Suprapubic skin (tissue), 4 donors: ENCODE data around the gene OR51F1.

ENCODE experiments used
- CTCF ChIP-seq, 2 donors: fragments of 200-600 bp in 1 of 2; fragments of 450-650 bp in 1 of 2; sonication (generic) in 1 of 2; IDR thresholded peaks; one replicate each; pipeline ENCODE4 v1.5.1; 2016 to 2019; ENCODE audit warnings: antibody characterized with exemption in 2 of 2, mild to moderate bottlenecking in 1 of 2, moderate library complexity in 1 of 2
- POLR2A ChIP-seq, 2 donors: fragments of 450-650 bp; IDR thresholded peaks; one replicate each; pipeline ENCODE4 v1.6.1; 2017; ENCODE audit warnings: antibody characterized with exemption in 2 of 2, mild to moderate bottlenecking in 2 of 2, moderate library complexity in 2 of 2
- POLR2AphosphoS5 ChIP-seq, 3 donors: sonication (generic); formaldehyde crosslinking; IDR thresholded peaks; one replicate each; pipeline ENCODE4 v1.6.1; 2017; ENCODE audit warnings: antibody characterized with exemption in 3 of 3

GRCh38 chr11:4804280-4804679, 34.5 kb upstream of the OR51F1 start, which contains the start of gene OR52R1:
- no peak for TF ChIP-seq POLR2A (IDR thresholded peaks at IDR 0.05)
- no peak for TF ChIP-seq CTCF (IDR thresholded peaks at IDR 0.05)
- no peak for TF ChIP-seq POLR2AphosphoS5 (IDR thresholded peaks at IDR 0.05)
